Activated CD4-positive, alpha-beta T cell treated with anti-CD3 and anti-CD28 coated beads for 36 hours (primary cell): Measurements from ENCODE around the gene AGL. TPM values are rescaled to one million over a fixed set of nuclear protein-coding genes. Genes with fewer than 3 reads are reported as not detected.
"Not testable (repeated sequence)": the region's sequence is repeated elsewhere in the genome, so short reads cannot be mapped to it uniquely, and the experiment has no call there.

Experiments
- ATAC-seq: fragments of 200-7000 bp; cut with Tn5 transposase; one replicate; pipeline ENCODE4 v1.10.0; 2021; ENCODE audit warnings: mild to moderate bottlenecking, moderate library complexity
- CTCF ChIA-PET: fragments of 350-600 bp; sonication (Branson Sonifier 250); formaldehyde crosslinking; loops from one replicate; lab custom pipeline; 2021; ENCODE audit warnings: antibody characterized with exemption; lab: Charles Lee
- POLR2A ChIA-PET: fragments of 350-600 bp; sonication (Branson Sonifier 250); formaldehyde crosslinking; loops from one replicate; lab custom pipeline; 2021; ENCODE audit warnings: antibody characterized with exemption, inconsistent platforms; lab: Charles Lee
- DNase-seq: peaks from one replicate; pipeline ENCODE4 v3.0.0-alpha.2; 2020
- H3K27ac Mint-ChIP-seq: one replicate; pipeline ENCODE4 v1.8.0; 2021; ENCODE audit warnings: mixed read lengths
- H3K27me3 Mint-ChIP-seq: one replicate; pipeline ENCODE4 v1.8.0; 2021; ENCODE audit warnings: mixed read lengths
- H3K36me3 Mint-ChIP-seq: one replicate; pipeline ENCODE4 v1.8.0; 2021; ENCODE audit warnings: low read depth, mixed read lengths
- H3K4me1 Mint-ChIP-seq: one replicate; pipeline ENCODE4 v1.8.0; 2021; ENCODE audit warnings: mixed read lengths
- H3K4me3 Mint-ChIP-seq: one replicate; pipeline ENCODE4 v1.8.0; 2021; ENCODE audit warnings: mild to moderate bottlenecking, moderate library complexity, mixed read lengths
- H3K9me3 Mint-ChIP-seq: one replicate; pipeline ENCODE4 v1.8.0; 2021; ENCODE audit warnings: low read depth, mixed read lengths
- intact Hi-C, 2 experiments: fragments of 100-400 bp; cut with DNase I in 1 of 2; cut with micrococcal nuclease in 1 of 2; formaldehyde crosslinking; loops; one replicate each; pipeline versions ENCODE4 v1.14.2 to v1.15.1; 2022 to 2024; cut with DNase I, micrococcal nuclease
- total RNA-seq, 2 experiments: library from RNA; stranded (reverse); gene quantifications; one replicate each; pipeline ENCODE4 v1.2.3, GENCODE V29; 2021

The AGL gene
- total RNA-seq, 2 experiments from 2014 or later, result 14.6 to 18.3 TPM

DNA sequence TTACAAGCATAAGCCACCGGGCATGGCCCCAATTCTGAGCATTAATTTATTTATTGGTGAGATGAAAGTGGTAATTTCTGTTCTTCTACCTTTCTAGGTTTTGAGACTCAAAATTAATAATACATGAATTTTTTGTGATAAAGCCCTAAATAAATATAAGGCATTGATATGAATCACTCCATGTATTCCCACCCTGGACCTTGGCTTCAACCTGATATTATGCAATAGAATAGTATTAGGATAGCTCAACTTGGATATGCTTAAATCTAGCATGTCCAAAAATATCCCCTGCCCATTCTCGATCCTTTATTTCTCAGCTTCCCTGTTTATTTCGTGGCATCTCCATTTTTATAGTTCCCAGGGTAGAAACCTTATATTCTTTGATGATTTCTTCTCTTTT lies 2.5 kb downstream of the AGL start:
- Mint-ChIP-seq H3K4me1 (peaks cover 29% of the 10 kb centered on the region), H3K27ac (no peak overlapping the region), H3K36me3 (peaks cover 26% of the 10 kb centered on the region), H3K4me3 (no peak overlapping the region), H3K27me3 (no peaks in the 10 kb centered on the region), H3K9me3 (no peaks in the 10 kb centered on the region)
- POLR2A ChIA-PET, result no interaction called here
- DNase-seq, result no peak
- ATAC-seq, result no peak
- intact Hi-C loops, result loop anchor here (5.0 kb wide), 2 partner anchors 280 to 415 kb away; partner anchors contain the start of genes RTCA (in 1 of the 2), SASS6 (in 1 of the 2) and TRMT13 (in 1 of the 2)
- CTCF ChIA-PET, result interaction anchor here (0.6 to 1.1 kb wide), 2 partner anchors 9 to 14 kb away, joined by 4 to 5 read pairs; no protein-coding TSS in a partner anchor

DNA sequence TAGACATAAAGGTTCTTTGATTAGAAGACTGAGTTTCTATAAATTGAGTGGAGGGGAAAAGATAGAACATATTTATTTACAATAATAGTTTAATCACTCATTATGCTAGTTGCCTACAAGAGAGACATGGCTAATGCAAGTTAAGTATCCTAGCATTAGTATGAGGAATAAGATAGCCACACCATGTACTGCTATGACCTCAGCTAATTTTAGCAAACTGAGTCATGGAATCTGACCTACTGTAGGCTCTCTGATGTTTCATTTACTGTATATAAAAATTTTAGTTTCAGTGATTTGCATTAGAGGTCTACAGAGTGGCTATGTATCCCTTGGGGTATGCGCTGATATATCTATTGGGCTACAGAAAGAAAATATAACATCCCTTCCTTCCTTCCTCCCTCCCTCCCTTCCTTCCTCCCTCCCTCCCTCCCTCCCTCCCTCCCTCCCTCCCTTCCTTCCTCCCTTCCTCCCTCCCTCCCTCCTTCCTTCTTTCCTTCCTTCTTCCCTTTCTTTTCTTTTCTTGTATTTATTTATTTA lies 5.8 kb downstream of the AGL start:
- peaks cover 27% of the 10 kb centered on the region for H3K36me3 Mint-ChIP-seq
- no peak for ATAC-seq
- H3K27ac Mint-ChIP-seq, result no peak overlapping the region
- POLR2A ChIA-PET, result no interaction called here
- no peak for DNase-seq
- H3K4me3 Mint-ChIP-seq, result no peak overlapping the region
- no peaks in the 10 kb centered on the region for H3K9me3 Mint-ChIP-seq
- no peaks in the 10 kb centered on the region for H3K27me3 Mint-ChIP-seq
- CTCF ChIA-PET, result no interaction called here
- H3K4me1 Mint-ChIP-seq, result peaks cover 16% of the 10 kb centered on the region
- intact Hi-C loops, result no loop called here

DNA sequence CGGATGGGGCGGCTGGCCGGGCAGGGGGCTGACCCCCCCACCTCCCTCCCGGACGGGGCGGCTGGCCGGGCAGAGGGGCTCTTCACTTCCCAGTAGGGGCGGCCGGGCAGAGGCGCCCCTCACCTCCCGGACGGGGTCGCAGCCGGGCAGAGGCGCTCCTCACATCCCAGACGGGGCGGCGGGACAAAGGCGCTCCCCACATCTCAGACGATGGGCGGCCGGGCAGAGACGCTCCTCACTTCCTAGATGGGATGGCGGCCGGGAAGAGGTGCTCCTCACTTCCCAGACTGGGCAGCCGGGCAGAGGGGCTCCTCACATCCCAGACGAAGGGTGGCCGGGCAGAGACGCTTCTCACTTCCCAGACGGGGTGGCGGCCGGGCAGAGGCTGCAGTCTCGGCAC lies 6.9 kb downstream of the AGL start:
- CTCF ChIA-PET, H3K9me3 Mint-ChIP-seq, H3K4me1 Mint-ChIP-seq, DNase-seq, H3K27ac Mint-ChIP-seq, H3K27me3 Mint-ChIP-seq, H3K4me3 Mint-ChIP-seq, intact Hi-C loops, POLR2A ChIA-PET, ATAC-seq: not testable (repeated sequence)
- H3K36me3 Mint-ChIP-seq, result peaks cover 26% of the 10 kb centered on the region

DNA sequence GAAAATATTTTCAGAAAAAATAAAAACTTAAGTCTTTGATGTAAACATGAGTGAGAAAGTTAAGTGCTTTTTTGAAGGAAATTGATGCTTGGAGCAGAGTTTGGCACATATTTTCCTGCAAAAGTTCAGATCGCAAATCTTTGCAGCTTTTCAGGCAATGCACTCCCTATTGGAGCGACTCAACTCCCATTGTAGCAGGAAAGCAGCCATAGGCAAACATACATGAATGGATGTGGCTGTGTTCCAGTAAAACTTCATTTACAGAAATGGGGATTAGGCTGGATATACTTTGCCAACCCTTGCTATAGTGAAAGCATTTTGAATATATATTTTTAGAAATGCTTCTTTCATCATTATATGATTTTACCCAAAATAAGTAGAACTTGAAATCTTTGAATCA lies 8.1 kb downstream of the AGL start:
- Mint-ChIP-seq H3K9me3 (no peaks in the 10 kb centered on the region), H3K36me3 (peaks cover 22% of the 10 kb centered on the region), H3K4me3 (no peak overlapping the region), H3K27ac (no peak overlapping the region), H3K4me1 (peaks cover under 1% of the 10 kb centered on the region), H3K27me3 (no peaks in the 10 kb centered on the region)
- DNase-seq (no peak), ATAC-seq (no peak)
- intact Hi-C loops, result no loop called here
- CTCF ChIA-PET, result interaction anchor here (1.5 kb wide), 1 partner anchor 14 kb away, joined by 3 read pairs; no protein-coding TSS in a partner anchor
- POLR2A ChIA-PET, result no interaction called here

DNA sequence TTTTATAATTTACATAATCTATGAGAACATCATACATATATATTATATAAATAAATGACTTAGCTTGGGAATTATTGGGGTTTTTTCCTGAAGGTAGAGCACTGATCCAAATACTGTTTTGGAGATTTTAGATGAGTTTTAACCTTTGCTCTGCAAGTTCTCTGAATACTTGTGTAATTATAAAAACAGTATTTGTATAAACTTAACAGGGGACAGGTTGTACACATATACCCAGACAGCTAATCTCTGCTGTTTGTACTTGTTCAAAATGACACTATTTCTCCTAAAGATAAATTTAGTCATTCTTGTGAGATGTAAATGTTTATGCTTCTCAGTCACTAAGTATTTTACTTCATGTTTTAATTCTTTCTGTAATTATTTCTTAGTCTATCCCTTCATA lies 8.7 kb downstream of the AGL start:
- POLR2A ChIA-PET, result interaction anchor here (0.6 kb wide), 2 partner anchors 20 to 673 kb away, joined by 4 to 6 read pairs; no protein-coding TSS in a partner anchor
- Mint-ChIP-seq H3K4me1 (no peaks in the 10 kb centered on the region), H3K9me3 (no peaks in the 10 kb centered on the region), H3K27me3 (no peaks in the 10 kb centered on the region), H3K4me3 (no peak overlapping the region), H3K36me3 (peaks cover 19% of the 10 kb centered on the region), H3K27ac (no peak overlapping the region)
- DNase-seq (no peak), ATAC-seq (no peak)
- intact Hi-C loops, result no loop called here
- CTCF ChIA-PET, result interaction anchor here (1.5 kb wide), 1 partner anchor 13 kb away, joined by 3 read pairs; no protein-coding TSS in a partner anchor

DNA sequence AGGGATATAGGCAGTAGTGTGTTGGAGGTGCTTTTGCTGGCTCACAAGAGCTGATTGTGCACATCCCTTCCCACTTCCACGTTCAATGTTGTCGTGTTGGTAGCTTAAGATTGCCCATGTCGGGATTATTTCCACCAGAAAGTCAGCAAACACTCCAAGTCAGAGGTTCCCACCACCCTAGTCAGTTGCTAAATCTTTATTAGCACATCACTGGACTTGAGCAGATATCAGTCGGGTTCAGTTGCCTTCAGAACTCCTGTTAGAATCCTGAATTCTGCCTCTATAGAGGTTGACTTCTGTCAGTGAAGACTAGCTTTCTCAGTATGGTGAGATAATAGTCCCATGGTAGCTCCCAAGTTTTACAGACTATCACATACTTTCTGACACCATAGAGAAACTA lies 10.5 kb downstream of the AGL start:
- no peak for ATAC-seq

DNA sequence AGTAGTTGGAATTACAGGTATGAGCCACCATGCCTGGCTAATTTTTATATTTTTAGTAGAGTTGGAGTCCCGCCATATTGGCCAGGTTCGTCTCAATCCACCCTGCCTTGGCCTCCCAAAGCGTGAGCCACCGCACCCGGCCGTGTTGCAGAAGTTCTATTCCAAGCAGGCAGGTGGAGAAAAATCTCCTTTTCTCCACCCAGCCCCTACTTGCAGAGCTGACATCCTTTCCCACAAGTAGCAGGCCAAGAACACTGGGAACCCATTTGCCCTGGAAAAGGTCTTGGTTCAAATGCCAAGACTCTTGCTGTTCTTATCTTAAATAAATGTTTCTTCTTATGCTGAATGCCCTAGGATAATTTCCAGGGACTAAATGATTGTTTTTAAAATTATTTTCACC lies 17.5 kb downstream of the AGL start:
- intact Hi-C loops, result no loop called here
- ChIA-PET CTCF (no interaction called here), POLR2A (no interaction called here)
- no peaks in the 10 kb centered on the region for H3K27me3 Mint-ChIP-seq
- no peak overlapping the region for H3K4me3 Mint-ChIP-seq
- no peak overlapping the region for H3K27ac Mint-ChIP-seq
- DNase-seq, result no peak
- H3K4me1 Mint-ChIP-seq, result no peaks in the 10 kb centered on the region
- peaks cover 4% of the 10 kb centered on the region for H3K36me3 Mint-ChIP-seq
- no peak for ATAC-seq
- no peaks in the 10 kb centered on the region for H3K9me3 Mint-ChIP-seq

More for the DNA sequence above, 10.5 kb downstream of the AGL start:
- Mint-ChIP-seq H3K4me3 (no peak overlapping the region), H3K4me1 (no peaks in the 10 kb centered on the region), H3K9me3 (no peaks in the 10 kb centered on the region), H3K27ac (no peak overlapping the region), H3K27me3 (no peaks in the 10 kb centered on the region), H3K36me3 (peaks cover 15% of the 10 kb centered on the region)
- intact Hi-C loops, result no loop called here
- POLR2A ChIA-PET, result no interaction called here
- no peak for DNase-seq
- CTCF ChIA-PET, result interaction anchor here (0.7 to 1.9 kb wide), 6 partner anchors 8 to 396 kb away, joined by 3 to 5 read pairs (median 4); no protein-coding TSS in a partner anchor

DNA sequence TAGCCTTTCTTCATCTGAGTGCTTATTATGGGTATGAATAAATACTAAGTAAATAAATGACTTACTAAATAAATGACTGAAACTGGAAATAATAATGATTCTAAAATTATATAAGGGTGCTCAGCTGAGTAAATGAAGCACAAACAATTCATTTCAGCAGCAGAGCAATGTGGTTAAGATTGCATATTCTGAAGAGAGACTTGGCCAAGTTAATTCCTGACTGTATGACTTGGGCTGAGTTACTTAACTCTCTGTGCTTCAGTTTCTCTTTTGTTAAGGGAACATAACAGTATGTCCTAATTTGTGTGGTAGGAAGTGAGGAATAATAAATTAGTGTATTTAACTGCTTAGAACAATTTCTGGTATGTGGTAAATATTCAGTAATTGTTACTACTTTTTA lies 19.1 kb downstream of the AGL start:
- Mint-ChIP-seq H3K27me3 (no peaks in the 10 kb centered on the region), H3K4me3 (no peak overlapping the region), H3K4me1 (no peaks in the 10 kb centered on the region), H3K9me3 (no peaks in the 10 kb centered on the region), H3K36me3 (peaks cover 2% of the 10 kb centered on the region), H3K27ac (no peak overlapping the region)
- ATAC-seq (no peak), DNase-seq (no peak)
- ChIA-PET CTCF (no interaction called here), POLR2A (no interaction called here)
- intact Hi-C loops, result no loop called here

DNA sequence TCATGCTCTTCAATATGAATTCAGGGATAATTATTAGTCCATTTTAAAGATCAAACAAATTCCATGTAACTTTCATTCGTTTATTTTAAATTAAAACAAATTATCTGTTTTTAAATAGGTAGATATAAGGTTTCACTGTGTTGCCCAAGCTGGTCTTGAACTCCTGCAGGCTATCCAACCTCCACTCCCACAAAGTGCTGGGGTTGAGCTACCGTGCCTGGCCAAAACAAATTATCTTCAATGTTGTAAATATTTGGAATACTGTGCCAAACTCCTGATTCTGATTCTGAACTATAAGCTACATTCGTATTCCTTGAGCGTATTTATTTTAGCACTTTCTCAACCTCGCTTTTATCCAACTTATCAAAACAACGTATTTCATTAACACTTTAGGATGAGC lies 19.6 kb downstream of the AGL start:
- Mint-ChIP-seq H3K27ac (no peak overlapping the region), H3K9me3 (no peaks in the 10 kb centered on the region), H3K4me3 (no peak overlapping the region), H3K27me3 (no peaks in the 10 kb centered on the region), H3K36me3 (no peaks in the 10 kb centered on the region), H3K4me1 (no peaks in the 10 kb centered on the region)
- ChIA-PET POLR2A (no interaction called here), CTCF (interaction anchor here (0.6 kb wide), 1 partner anchor 303 kb away, joined by 3 read pairs; no protein-coding TSS in a partner anchor)
- intact Hi-C loops, result no loop called here
- DNase-seq (no peak), ATAC-seq (no peak)

DNA sequence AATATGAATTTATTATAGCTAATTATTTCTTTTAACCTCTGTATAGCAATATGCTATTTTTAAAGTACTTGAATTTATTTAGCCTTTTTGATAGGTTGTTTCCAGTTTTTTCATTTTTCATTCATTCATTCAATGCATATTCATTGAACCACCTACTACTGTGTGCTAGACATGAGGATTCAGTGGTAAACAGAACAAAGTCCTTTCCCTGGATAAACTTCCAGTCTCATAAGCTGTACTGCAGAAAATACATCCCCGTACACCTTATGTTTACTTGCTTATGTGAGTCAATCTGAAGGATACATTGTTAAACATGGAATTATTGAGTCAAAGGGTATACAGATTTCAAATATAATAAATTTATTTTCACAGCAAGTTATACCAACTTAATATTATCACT lies 21.9 kb downstream of the AGL start:
- Mint-ChIP-seq H3K27ac (no peak overlapping the region), H3K4me1 (no peaks in the 10 kb centered on the region), H3K36me3 (peaks cover 8% of the 10 kb centered on the region), H3K9me3 (no peaks in the 10 kb centered on the region), H3K4me3 (no peak overlapping the region), H3K27me3 (no peaks in the 10 kb centered on the region)
- POLR2A ChIA-PET, result interaction anchor here (0.6 kb wide), 1 partner anchor 243 kb away, joined by 3 read pairs; no protein-coding TSS in a partner anchor
- ATAC-seq, result no peak
- intact Hi-C loops, result no loop called here
- DNase-seq, result no peak
- CTCF ChIA-PET, result interaction anchor here (0.9 to 1.1 kb wide), 3 partner anchors 12 to 20 kb away, joined by 3 to 4 read pairs (median 3); no protein-coding TSS in a partner anchor

DNA sequence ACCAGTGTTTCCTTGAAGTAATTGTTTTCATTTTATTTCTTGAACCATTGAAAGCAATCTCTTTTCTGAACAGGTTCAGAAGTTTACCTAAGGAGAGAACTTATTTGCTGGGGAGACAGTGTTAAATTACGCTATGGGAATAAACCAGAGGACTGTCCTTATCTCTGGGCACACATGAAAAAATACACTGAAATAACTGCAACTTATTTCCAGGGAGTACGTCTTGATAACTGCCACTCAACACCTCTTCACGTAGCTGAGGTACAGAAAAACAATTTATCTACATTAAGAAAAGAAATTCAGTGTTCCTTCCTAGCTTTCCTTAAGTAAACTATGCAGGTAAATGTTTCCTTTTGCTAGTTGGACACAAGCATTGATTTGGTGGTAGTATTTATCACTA lies 27.4 kb downstream of the AGL start:
- intact Hi-C loops, result no loop called here
- Mint-ChIP-seq H3K27ac (no peak overlapping the region), H3K36me3 (peaks cover 19% of the 10 kb centered on the region), H3K9me3 (no peaks in the 10 kb centered on the region), H3K4me1 (no peaks in the 10 kb centered on the region), H3K27me3 (no peaks in the 10 kb centered on the region), H3K4me3 (no peak overlapping the region)
- ChIA-PET POLR2A (no interaction called here), CTCF (interaction anchor here (1.3 kb wide), 1 partner anchor 21 kb away, joined by 4 read pairs; no protein-coding TSS in a partner anchor)
- no peak for ATAC-seq
- no peak for DNase-seq

DNA sequence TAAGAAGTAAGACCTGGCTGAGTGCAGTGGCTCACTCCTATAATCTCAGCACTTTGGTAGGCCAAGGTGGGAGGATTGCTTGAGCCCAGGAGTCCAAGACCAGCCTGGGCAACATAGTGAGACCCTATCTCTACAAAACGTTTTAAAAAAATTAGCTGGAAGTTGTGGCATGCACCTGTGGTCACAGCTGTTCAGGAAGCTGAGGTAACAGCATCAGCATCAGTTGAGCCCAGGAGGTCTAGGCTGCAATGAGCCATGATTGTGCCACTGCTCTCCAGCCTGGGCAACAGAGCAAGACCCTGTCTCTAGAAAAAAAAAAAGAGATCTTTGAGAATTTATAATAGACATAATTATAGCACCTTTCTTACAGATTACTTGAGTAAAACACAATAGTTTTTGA lies 36.0 kb downstream of the AGL start:
- Mint-ChIP-seq H3K27me3 (no peaks in the 10 kb centered on the region), H3K36me3 (peaks cover 20% of the 10 kb centered on the region), H3K9me3 (no peaks in the 10 kb centered on the region), H3K4me3 (no peak overlapping the region), H3K27ac (no peak overlapping the region), H3K4me1 (no peaks in the 10 kb centered on the region)
- ChIA-PET CTCF (interaction anchor here (0.7 to 1.0 kb wide), 4 partner anchors 45 to 421 kb away, joined by 3 to 7 read pairs (median 4); no protein-coding TSS in a partner anchor), POLR2A (no interaction called here)
- DNase-seq (no peak), ATAC-seq (no peak)
- intact Hi-C loops, result no loop called here
